Measurements from ENCODE around the gene DPPA2. TPM values are rescaled to one million over a fixed set of nuclear protein-coding genes. Genes with fewer than 3 reads are reported as not detected.

The DPPA2 gene
- total and polyA plus RNA-seq, 2 of the 8 experiments (the other 6 are each of a cell fraction or from before 2014, with no cell fraction given): 7.8 to 12.6 TPM

GRCh38 chr3:109338322-109338721 lies 22.0 kb upstream of the DPPA2 start:
- H2BK15ac ChIP-seq (ENCODE audit: low read length): no peak overlapping the region
- H2AFZ ChIP-seq (ENCODE audit: low read length): no peak overlapping the region
- H3K79me1 ChIP-seq (ENCODE audit: low read depth, low read length): no peaks in the 10 kb centered on the region
- H3K4me3 ChIP-seq (ENCODE audit: extremely low read depth in 1 of 4, insufficient read depth in 2 of 4, low read depth in 3 of 4, low read length in 4 of 4): peak overlapping the region; percentile 95 to 100 (median 96)
- ChIA-PET CTCF (ENCODE audit: partially characterized antibody) (interaction anchor here (0.8 to 1.0 kb wide), 2 partner anchors 15 to 26 kb away, joined by 3 read pairs; no protein-coding TSS in a partner anchor), POLR2A (ENCODE audit: partially characterized antibody) (interaction anchor here (0.7 to 37.7 kb wide), 10 partner anchors 4 to 1731 kb away, joined by 3 to 681 read pairs (median 3); partner anchors contain the start of genes DPPA2 and DPPA4)
- H3K4ac ChIP-seq (replicated peaks; ENCODE audit: insufficient read length, low read depth, low read length): no peak overlapping the region
- no peak for DNase-seq (ENCODE audit: low read depth in 1 of 2, low spot score in 2 of 2)
- peak overlapping the region; percentile 97 for H2BK5ac ChIP-seq (ENCODE audit: low read depth, low read length)
- no peak overlapping the region for H2BK20ac ChIP-seq (ENCODE audit: low read length)
- FAIRE-seq: peak; percentile 45
- H2AK5ac ChIP-seq (ENCODE audit: low read depth, low read length): no peak overlapping the region
- peaks cover 0 to 12% (median 7%) of the 10 kb centered on the region in 4 experiments; a peak in 6 of 7 replicates for H3K4me1 ChIP-seq (replicated peaks in 1 of 4; ENCODE audit: control insufficient read depth in 3 of 4, insufficient read depth in 4 of 4, low read length in 3 of 4)
- no peaks in the 10 kb centered on the region for H3K9me3 ChIP-seq (ENCODE audit: insufficient read depth in 2 of 2, low read depth in 1 of 2, low read length in 1 of 2)
- H2BK12ac ChIP-seq (ENCODE audit: low read depth, low read length): no peak overlapping the region
- no peaks in the 10 kb centered on the region for H3K27me3 ChIP-seq (replicated peaks in 1 of 4; ENCODE audit: control insufficient read depth in 3 of 4, extremely low read depth in 1 of 4, insufficient read depth in 3 of 4, low read length in 3 of 4)
- WGBS, 2 experiments (ENCODE audit: extremely low coverage in 1 of 2, insufficient coverage in 1 of 2, insufficient read length in 1 of 2, insufficient replicate concordance in 2 of 2, low coverage in 1 of 2, low lambda C conversion rate in 2 of 2, missing lambda C conversion rate in 1 of 2): 13% methylated on average over 4 of the region's 4 CpGs; no CpG with 5 or more reads in 1 of the 2 experiments
- H3K23me2 ChIP-seq (ENCODE audit: low read depth, low read length): peaks cover 16% of the 10 kb centered on the region
- 0 out of 2 replicates have a peak overlapping the region, but pooled peaks have one; percentile 68 for H3K18ac ChIP-seq (ENCODE audit: extremely low read depth, low read length)
- peak overlapping the region in 2 of 4 experiments; percentile 44 to 54; a peak in 2 of 7 replicates for H3K9ac ChIP-seq (replicated peaks in 1 of 4; ENCODE audit: extremely low read depth in 1 of 4, low read depth in 3 of 4, low read length in 3 of 4)
- H4K5ac ChIP-seq (ENCODE audit: insufficient read length, low read depth, low read length): peak overlapping the region; percentile 78
- H3K27ac ChIP-seq (ENCODE audit: low read depth, low read length): peak overlapping the region; percentile 20; the same call in 1 of the 2 replicates
- H4K20me1 ChIP-seq (replicated peaks in 1 of 2; ENCODE audit: control insufficient read depth in 1 of 2, insufficient read depth in 2 of 2, low read length in 2 of 2): peaks cover 13 to 16% of the 10 kb centered on the region in 2 experiments
- H4K91ac ChIP-seq (replicated peaks; ENCODE audit: insufficient read length, low read length): peak overlapping the region; percentile 50
- H3K79me2 ChIP-seq (ENCODE audit: control insufficient read depth in 1 of 2, insufficient read depth in 2 of 2, low read length in 2 of 2): peaks cover 43 to 85% of the 10 kb centered on the region in 2 experiments
- H4K8ac ChIP-seq (ENCODE audit: extremely low read depth, insufficient read depth, low read length): no peak overlapping the region
- no peak overlapping the region for H3K14ac ChIP-seq (ENCODE audit: insufficient read length)
- peaks cover 9 to 50% (median 24%) of the 10 kb centered on the region in 4 experiments; a peak in 7 of 8 replicates for H3K36me3 ChIP-seq (ENCODE audit: control insufficient read depth in 2 of 4, insufficient read depth in 4 of 4, low read length in 3 of 4)
- H3K23ac ChIP-seq (ENCODE audit: insufficient read length): no peak overlapping the region
- H3K56ac ChIP-seq (replicated peaks; ENCODE audit: insufficient read length, low read depth, low read length): peak overlapping the region; percentile 1
- peak overlapping the region; percentile 70 to 100 for H3K4me2 ChIP-seq (ENCODE audit: insufficient read depth in 1 of 2, low read depth in 2 of 2, low read length in 2 of 2)
- TF ChIP-seq HDAC6 (IDR thresholded peaks at IDR 0.05; ENCODE audit: low read depth, low read length) (no peak), GTF2F1 (IDR thresholded peaks at IDR 0.05; ENCODE audit: borderline replicate concordance, low read depth, low read length) (no peak), SIN3A (conservative IDR thresholded peaks at IDR 0.05 in 1 of 2, IDR thresholded peaks at IDR 0.05 in 1 of 2; ENCODE audit: low read depth in 1 of 2, low read length in 2 of 2) (peak in 1 of 2 experiments; percentile 81; a peak in 3 of 4 replicates), TAF7 (optimal IDR thresholded peaks at IDR 0.05; ENCODE audit: borderline replicate concordance, low read depth, low read length) (peak; percentile 50), HDAC2 (IDR thresholded peaks at IDR 0.05; ENCODE audit: borderline replicate concordance in 1 of 2, low read depth in 2 of 2, low read length in 2 of 2) (no peak), BRCA1 (IDR thresholded peaks at IDR 0.05; ENCODE audit: low read depth, low read length) (no peak)
- peak overlapping the region; percentile 73 for H2BK120ac ChIP-seq (replicated peaks; ENCODE audit: low read depth, low read length)
